NCI-H128 (cell line): ENCODE data around the gene CGNL1.

Experiments used
- DNase-seq: peaks from one replicate; lab custom pipeline; 2025; ENCODE audit not compliant: unreplicated experiment; lab: John Stamatoyannopoulos, UW

Gene CGNL1, protein sequence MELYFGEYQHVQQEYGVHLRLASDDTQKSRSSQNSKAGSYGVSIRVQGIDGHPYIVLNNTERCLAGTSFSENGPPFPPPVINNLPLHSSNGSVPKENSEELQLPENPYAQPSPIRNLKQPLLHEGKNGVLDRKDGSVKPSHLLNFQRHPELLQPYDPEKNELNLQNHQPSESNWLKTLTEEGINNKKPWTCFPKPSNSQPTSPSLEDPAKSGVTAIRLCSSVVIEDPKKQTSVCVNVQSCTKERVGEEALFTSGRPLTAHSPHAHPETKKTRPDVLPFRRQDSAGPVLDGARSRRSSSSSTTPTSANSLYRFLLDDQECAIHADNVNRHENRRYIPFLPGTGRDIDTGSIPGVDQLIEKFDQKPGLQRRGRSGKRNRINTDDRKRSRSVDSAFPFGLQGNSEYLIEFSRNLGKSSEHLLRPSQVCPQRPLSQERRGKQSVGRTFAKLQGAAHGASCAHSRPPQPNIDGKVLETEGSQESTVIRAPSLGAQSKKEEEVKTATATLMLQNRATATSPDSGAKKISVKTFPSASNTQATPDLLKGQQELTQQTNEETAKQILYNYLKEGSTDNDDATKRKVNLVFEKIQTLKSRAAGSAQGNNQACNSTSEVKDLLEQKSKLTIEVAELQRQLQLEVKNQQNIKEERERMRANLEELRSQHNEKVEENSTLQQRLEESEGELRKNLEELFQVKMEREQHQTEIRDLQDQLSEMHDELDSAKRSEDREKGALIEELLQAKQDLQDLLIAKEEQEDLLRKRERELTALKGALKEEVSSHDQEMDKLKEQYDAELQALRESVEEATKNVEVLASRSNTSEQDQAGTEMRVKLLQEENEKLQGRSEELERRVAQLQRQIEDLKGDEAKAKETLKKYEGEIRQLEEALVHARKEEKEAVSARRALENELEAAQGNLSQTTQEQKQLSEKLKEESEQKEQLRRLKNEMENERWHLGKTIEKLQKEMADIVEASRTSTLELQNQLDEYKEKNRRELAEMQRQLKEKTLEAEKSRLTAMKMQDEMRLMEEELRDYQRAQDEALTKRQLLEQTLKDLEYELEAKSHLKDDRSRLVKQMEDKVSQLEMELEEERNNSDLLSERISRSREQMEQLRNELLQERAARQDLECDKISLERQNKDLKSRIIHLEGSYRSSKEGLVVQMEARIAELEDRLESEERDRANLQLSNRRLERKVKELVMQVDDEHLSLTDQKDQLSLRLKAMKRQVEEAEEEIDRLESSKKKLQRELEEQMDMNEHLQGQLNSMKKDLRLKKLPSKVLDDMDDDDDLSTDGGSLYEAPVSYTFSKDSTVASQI

DNA sequence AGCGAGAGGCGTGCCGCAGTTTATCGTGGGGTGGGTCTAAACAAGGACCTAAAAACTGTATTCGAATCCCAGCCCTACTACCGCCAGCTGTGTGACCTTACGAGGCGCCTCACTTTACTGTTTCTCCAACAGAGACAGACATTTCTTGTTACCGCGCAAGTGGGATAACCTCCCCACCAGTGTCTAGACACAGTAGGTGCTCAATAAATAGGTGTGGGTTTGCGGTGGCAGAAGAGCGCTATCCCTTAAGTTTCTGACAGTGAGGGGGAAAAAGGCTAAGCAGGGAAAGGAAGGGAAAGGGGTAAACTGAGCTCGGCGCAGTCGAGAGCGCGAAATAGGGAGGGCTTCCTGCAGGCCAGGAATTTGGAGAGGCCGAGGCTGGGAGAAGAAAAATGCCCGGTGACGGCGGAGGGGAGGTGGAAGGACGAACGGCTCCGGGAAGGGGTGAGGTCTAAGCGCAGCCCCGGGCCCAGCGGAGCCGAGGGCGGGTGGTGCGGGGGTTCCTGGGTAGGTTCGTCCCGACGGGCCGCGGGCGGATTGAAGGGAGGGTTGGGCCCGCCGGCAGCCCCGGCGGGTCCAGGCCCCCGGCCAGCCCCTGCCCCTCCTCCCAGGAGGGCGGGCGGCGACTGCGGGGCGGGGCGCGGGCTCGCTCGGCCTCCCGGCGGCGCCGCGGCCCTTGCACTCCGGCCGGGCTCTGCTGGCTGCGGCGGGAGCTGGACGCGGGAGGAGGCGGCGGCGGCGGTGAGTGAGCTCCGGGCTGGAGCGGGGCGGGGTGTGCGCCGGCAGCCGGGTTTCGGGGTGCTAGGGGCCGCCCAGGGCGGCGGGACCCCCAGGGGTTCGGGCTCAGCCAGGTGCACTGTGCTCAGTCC lies at the start of gene CGNL1:
TSS of gene CGNL1 (plus strand) at position 679 of the 869 bp plus-strand sequence. CDS start 61,495 bp downstream, outside the sequence.
- DNase-seq = no peak

- DNase-seq = no peak
Observed at GRCh38 chr15:57327985-57328471, 48.3 kb upstream of the CGNL1 start.

GRCh38 chr15:57328479-57328878 lies 47.8 kb upstream of the CGNL1 start:
- no peak for DNase-seq

- no peak for DNase-seq
Observed at GRCh38 chr15:57328897-57329296, 47.4 kb upstream of the CGNL1 start.

- DNase-seq = no peak
Observed at GRCh38 chr15:57329582-57330367, 46.5 kb upstream of the CGNL1 start.

GRCh38 chr15:57330619-57331340 lies 45.5 kb upstream of the CGNL1 start:
- DNase-seq = no peak

DNA sequence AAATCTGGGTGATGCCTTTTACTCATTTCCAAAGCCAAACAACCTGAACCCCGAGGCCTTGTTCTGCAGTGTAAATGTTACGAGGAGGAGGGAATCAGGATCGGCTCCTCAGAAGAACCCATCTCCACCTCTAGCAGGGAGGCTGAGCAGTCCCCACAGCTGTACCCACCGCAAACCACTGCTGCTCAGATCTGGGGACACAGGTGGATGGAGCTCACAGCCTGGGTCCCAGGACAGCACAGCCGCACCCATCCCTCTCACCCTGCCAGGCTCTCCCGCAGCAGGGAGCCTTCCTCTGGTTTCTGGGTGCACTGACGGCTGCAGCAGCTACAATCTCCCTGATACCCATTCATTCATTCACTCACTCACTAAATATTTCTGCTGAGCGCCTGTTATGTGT lies 44.0 kb upstream of the CGNL1 start:
- no peak for DNase-seq

DNA sequence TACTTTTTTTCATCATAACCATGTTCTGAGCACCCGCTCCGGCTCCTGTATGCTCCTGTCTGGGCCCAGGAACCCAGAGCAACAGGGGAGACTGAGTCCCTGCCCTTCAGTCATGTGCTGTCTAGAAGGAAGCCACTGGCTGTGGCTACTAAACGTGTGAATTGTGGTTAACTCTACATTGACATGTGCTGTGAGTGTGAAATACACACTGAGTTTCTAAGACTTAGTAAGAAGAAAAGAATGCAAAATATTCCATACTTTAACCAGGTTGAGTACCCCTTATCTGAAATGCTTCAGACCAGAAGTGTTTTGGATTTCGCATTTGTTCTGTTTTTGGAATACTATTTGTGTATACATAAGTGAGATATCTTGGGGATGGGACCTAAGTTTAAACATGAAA lies 42.8 kb upstream of the CGNL1 start:
- no peak for DNase-seq

DNA sequence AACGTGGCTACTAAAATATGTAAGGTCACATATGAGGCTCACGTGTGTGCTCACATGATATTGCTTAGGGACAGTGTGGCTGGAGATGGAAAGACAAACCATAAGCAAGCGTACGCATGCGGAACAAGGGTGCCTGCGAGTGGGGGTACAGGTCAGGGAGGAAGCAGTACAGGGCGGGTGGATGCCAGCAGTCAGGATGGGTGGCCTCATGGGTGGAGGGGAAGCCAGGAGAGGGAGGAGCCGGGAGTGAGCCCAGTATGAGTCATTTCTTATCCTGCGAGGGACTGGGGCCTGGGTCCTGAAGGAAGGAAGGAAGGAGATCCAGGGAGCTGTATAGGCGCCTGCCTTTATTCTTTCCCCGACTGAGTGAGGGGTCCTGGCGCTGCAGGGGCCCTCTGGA lies 42.0 kb upstream of the CGNL1 start:
- no peak for DNase-seq

- DNase-seq = no peak
Observed at GRCh38 chr15:57335293-57335715, 41.0 kb upstream of the CGNL1 start.

DNA sequence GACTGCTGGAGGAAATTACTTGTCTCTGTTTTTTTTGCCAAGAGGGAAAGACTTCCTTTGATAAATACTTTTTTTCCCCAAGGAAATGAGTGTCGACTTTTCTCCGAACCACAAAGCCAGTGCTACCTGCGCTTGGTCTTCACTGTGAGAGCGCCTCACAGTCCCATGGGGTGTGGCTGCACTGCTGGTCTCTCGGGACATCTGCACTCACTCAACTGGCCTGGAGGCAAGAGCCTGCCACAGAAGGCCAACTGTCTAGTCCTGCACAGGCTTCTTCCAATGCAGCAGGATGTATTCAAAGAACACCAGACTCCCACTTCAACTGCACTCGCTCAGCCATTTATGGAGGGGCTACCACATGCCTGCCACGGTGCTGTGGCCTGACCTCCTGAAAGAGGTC lies 40.6 kb upstream of the CGNL1 start:
- no peak for DNase-seq

DNA sequence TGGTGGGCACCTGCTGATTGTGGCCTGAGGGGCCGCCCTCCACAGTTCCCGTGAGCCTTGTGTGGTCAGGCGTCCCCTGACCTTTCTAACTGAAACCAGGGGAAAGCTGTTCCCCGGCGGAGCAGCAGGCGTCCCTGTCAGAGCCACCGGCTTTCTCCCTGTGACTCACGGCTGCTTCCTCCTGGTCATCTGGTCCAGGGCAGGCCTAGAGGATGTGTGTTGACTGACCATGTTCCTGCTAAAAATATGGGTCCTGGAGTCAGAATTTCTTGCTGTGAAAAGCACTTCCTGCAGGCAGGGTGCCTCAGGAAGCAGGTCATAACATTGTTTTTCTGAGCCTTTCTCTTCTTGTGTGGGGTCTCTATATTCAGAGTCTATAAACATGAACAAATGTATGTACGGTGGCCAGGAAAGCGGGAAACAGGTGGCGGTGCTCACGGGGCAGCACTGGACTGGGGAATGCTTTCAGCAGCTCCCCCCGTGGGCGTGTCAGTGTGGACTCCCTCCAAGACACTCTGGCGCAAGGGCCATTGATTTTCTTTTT lies 38.4 kb upstream of the CGNL1 start:
- no peak for DNase-seq

- no peak for DNase-seq
Observed at GRCh38 chr15:57339321-57339720, 37.0 kb upstream of the CGNL1 start.

GRCh38 chr15:57340682-57341259 lies 35.5 kb upstream of the CGNL1 start:
- no peak for DNase-seq

- no peak for DNase-seq
Observed at GRCh38 chr15:57343048-57343447, 33.3 kb upstream of the CGNL1 start.

DNA sequence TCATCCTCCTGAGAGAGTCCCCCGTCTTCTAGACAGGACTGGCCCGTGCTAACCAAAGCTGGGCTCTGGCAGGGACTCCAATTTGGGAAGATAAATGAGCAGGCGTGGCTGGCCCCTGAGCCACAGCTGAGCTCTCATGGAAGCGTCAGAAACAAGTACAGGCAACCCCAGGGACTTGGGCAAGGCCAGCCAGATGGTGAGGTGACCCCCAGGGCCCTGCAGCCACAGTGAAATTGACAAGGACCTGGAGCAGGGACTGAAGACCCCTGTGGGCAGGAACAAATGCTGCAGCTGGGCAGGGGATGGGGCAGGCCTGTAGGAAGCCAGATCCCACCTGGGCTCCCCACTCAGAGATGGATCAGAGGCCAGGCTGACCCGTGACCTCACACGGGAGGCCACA lies 32.8 kb upstream of the CGNL1 start:
- no peak for DNase-seq

DNA sequence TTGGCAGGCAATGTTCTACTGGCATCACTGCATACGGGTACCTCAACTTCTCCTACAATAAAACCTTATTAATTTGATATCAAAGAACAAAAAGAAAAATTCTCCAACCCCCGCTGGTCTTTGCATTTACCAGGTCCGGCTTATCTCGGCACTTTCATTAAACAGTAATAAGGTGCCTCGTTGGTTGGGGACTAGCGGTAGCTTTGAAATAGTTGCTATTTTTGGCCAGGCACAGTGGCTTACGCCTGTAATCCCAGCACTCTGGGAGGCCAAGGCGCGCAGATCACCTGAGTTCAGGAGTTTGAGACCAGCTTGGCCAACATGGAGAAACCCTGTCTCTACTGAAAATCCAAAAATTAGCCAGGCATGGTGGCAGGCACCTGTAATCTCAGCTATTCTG lies 32.0 kb upstream of the CGNL1 start:
- DNase-seq = no peak

GRCh38 chr15:57345584-57345983 lies 30.7 kb upstream of the CGNL1 start:
- no peak for DNase-seq
